C4-2B (cell line): ENCODE data around the gene ZNF414.

Source experiments
- ZFX ChIP-seq: fragments of 450-650 bp; IDR thresholded peaks from 2 replicates; pipeline ENCODE4 v1.6.1; 2017
- TF ChIP-seq, protein P1 (sequence below): fragments of 450-650 bp; conservative IDR thresholded peaks from 2 replicates; pipeline ENCODE4 v1.5.1; 2017; ENCODE audit warnings: mild to moderate bottlenecking

DNA sequence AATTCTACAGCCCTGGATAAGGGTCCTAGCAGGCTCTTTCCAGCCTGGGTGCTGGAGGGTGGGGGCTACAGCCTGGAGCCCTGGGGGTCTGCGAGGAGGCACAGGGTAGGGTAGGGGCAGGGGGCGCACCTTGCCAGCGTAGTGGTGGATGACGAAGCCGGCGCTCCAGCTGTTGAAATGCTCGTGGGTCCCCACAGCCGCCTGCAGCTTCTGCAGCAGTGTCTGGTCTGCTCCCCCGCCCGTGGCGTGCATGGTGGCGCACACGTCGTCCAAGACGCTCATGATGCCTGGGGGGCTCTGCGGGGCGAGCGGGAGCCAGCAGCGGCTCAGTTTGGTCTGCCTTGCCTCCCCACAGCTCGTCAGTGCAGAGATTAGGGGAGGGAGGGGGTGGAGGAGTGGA is 30.2 kb upstream of the ZNF414 start:
- TF ChIP-seq, protein P1, sequence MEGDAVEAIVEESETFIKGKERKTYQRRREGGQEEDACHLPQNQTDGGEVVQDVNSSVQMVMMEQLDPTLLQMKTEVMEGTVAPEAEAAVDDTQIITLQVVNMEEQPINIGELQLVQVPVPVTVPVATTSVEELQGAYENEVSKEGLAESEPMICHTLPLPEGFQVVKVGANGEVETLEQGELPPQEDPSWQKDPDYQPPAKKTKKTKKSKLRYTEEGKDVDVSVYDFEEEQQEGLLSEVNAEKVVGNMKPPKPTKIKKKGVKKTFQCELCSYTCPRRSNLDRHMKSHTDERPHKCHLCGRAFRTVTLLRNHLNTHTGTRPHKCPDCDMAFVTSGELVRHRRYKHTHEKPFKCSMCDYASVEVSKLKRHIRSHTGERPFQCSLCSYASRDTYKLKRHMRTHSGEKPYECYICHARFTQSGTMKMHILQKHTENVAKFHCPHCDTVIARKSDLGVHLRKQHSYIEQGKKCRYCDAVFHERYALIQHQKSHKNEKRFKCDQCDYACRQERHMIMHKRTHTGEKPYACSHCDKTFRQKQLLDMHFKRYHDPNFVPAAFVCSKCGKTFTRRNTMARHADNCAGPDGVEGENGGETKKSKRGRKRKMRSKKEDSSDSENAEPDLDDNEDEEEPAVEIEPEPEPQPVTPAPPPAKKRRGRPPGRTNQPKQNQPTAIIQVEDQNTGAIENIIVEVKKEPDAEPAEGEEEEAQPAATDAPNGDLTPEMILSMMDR: no peak
- TF ChIP-seq ZFX: no peak
